GM12878 (cell line): Measurements from ENCODE around the gene GRIN3A. TPM values are rescaled to one million over a fixed set of nuclear protein-coding genes. Genes with fewer than 3 reads are reported as not detected.

Source experiments
- ATAC-seq: fragments of 200-7000 bp; cut with Tn5 transposase; 3 replicates; pipeline ENCODE4 v1.9.1; 2020; ENCODE audit warnings: mild to moderate bottlenecking, moderate library complexity
- BruUV-seq: library from RNA; stranded (reverse); fragments of 400-500 nt; replicated peaks from 2 replicates; lab custom pipeline; 2021; lab: Mats Ljungman, UMichigan
- CTCF ChIA-PET: fragments of 300-600 bp; sonication (Branson Sonifier 250); formaldehyde crosslinking; extraction: SDS; loops from one replicate; lab custom pipeline; 2021; ENCODE audit warnings: inconsistent platforms; lab: Yijun Ruan, JAX
- POLR2A ChIA-PET: fragments of 350-600 bp; formaldehyde crosslinking; extraction: SDS; loops from one replicate; lab custom pipeline; 2021; ENCODE audit warnings: inconsistent platforms; lab: Charles Lee
- RAD21 ChIA-PET: fragments of 300-600 bp; sonication (Branson Sonifier 250); formaldehyde crosslinking; loops from one replicate; lab custom pipeline; 2023; ENCODE audit warnings: antibody characterized with exemption; ENCODE audit not compliant: unreplicated experiment; lab: Charles Lee
- SMC1A ChIA-PET: fragments of 300-600 bp; sonication (Branson Sonifier 250); formaldehyde crosslinking; loops from one replicate; lab custom pipeline; 2023; ENCODE audit not compliant: unreplicated experiment, uncharacterized antibody; lab: Charles Lee
- DNase-seq: peaks from one replicate; pipeline ENCODE4 v3.0.0-alpha.2; 2011; ENCODE audit warnings: low read depth, low spot score
- FAIRE-seq: peaks from 3 replicates; lab custom pipeline; 2011; peaks lifted over from hg19 to GRCh38; lab: Jason Lieb, UNC
- H2AFZ ChIP-seq: 2 replicates; pipeline ENCODE4 v1.6.0; 2011; ENCODE audit warnings: low read depth, low read length, control low read depth; ENCODE audit not compliant: control insufficient read depth
- H3K27ac ChIP-seq: 2 replicates; pipeline ENCODE4 v1.5.1; 2011; ENCODE audit warnings: control low read depth; ENCODE audit not compliant: control insufficient read depth, insufficient read depth
- H3K27me3 ChIP-seq, 2 experiments: replicated peaks in 1 of 2; 2 replicates each; pipeline versions ENCODE4 v1.6.0 to v1.6.1; 2011; ENCODE audit warnings: low read length in 1 of 2; ENCODE audit not compliant: control insufficient read depth in 2 of 2, insufficient read depth in 2 of 2
- H3K36me3 ChIP-seq, 2 experiments: 2 replicates each; pipeline ENCODE4 v1.5.1; 2011; ENCODE audit warnings: low read length in 1 of 2; ENCODE audit not compliant: control insufficient read depth in 2 of 2, insufficient read depth in 2 of 2
- H3K4me1 ChIP-seq: 2 replicates; pipeline ENCODE4 v1.6.1; 2011; ENCODE audit warnings: mild to moderate bottlenecking, low read length, moderate library complexity, mixed read lengths; ENCODE audit not compliant: control insufficient read depth, insufficient read depth
- H3K4me2 ChIP-seq: 2 replicates; pipeline ENCODE4 v1.6.0; 2011; ENCODE audit warnings: control low read depth; ENCODE audit not compliant: control insufficient read depth, insufficient read depth
- H3K4me3 ChIP-seq: fragments of 200-600 bp; sonication (generic); 2 replicates; pipeline ENCODE4 v1.5.1; 2016
- H3K79me2 ChIP-seq: 2 replicates; pipeline ENCODE4 v1.6.0; 2011; ENCODE audit warnings: low read length; ENCODE audit not compliant: control insufficient read depth, insufficient read depth
- H3K9ac ChIP-seq: 2 replicates; pipeline ENCODE4 v1.8.0; 2011; ENCODE audit warnings: low read length, control low read depth, mixed read lengths; ENCODE audit not compliant: control insufficient read depth, insufficient read depth
- H3K9me3 ChIP-seq: replicated peaks from 3 replicates; pipeline ENCODE4 v1.5.1; 2011; ENCODE audit warnings: mild to moderate bottlenecking, low read length; ENCODE audit not compliant: control insufficient read depth, insufficient read depth
- H4K20me1 ChIP-seq: 2 replicates; pipeline ENCODE4 v1.6.0; 2011; ENCODE audit not compliant: control insufficient read depth, insufficient read depth
- BHLHE40 ChIP-seq, 2 experiments: fragments of 450-650 bp in 1 of 2; IDR thresholded peaks; 2 replicates each; pipeline ENCODE4 v1.6.1; 2011 to 2017; ENCODE audit warnings: low read depth in 2 of 2, borderline replicate concordance in 1 of 2, improper control_type of control experiment in 1 of 2, low read length in 1 of 2, mild to moderate bottlenecking in 1 of 2
- CBX5 ChIP-seq: sonication (generic); IDR thresholded peaks from 2 replicates; pipeline ENCODE4 v1.6.1; 2016; ENCODE audit warnings: low read depth, moderate library complexity, mild to moderate bottlenecking, inconsistent platforms
- EZH2 ChIP-seq: IDR thresholded peaks from 2 replicates; pipeline ENCODE4 v1.6.1; 2012; ENCODE audit warnings: low read depth, mild to moderate bottlenecking, control low read depth, inconsistent platforms, low read length, borderline replicate concordance; ENCODE audit not compliant: control insufficient read depth
- HDGF ChIP-seq: fragments of 450-650 bp; IDR thresholded peaks from 2 replicates; pipeline ENCODE4 v1.6.1; 2016; ENCODE audit warnings: antibody characterized with exemption
- LARP7 ChIP-seq: fragments of 450-650 bp; IDR thresholded peaks from 2 replicates; pipeline ENCODE4 v1.6.1; 2017; ENCODE audit warnings: mild to moderate bottlenecking
- SMAD1 ChIP-seq: fragments of 450-650 bp; IDR thresholded peaks from 2 replicates; pipeline ENCODE4 v1.6.1; 2018; ENCODE audit warnings: mild to moderate bottlenecking, low read depth; ENCODE audit not compliant: partially characterized antibody
- SP1 ChIP-seq: IDR thresholded peaks from one replicate; pipeline ENCODE4 v1.6.1; 2011; ENCODE audit warnings: low read depth, low read length
- SPI1 ChIP-seq: IDR thresholded peaks from 2 replicates; pipeline ENCODE4 v1.6.1; 2011; ENCODE audit warnings: low read depth, mild to moderate bottlenecking, low read length, moderate library complexity, borderline replicate concordance; ENCODE audit not compliant: insufficient read depth
- TBL1XR1 ChIP-seq: IDR thresholded peaks from 2 replicates; pipeline ENCODE4 v1.6.1; 2012; ENCODE audit warnings: low read depth, low read length, improper control_type of control experiment
- TCF7 ChIP-seq: IDR thresholded peaks from 2 replicates; pipeline ENCODE4 v1.6.1; 2014; ENCODE audit warnings: antibody characterized with exemption, borderline replicate concordance
- WRNIP1 ChIP-seq: IDR thresholded peaks from 2 replicates; pipeline ENCODE4 v1.6.1; 2011; ENCODE audit warnings: low read depth, low read length, improper control_type of control experiment, borderline replicate concordance
- WGBS: methylation state at CpG from one replicate; pipeline ENCODE4 v1.1.6; 2016; ENCODE audit warnings: low lambda C conversion rate; ENCODE audit not compliant: insufficient replicate concordance, insufficient coverage; ENCODE audit errors: missing lambda C conversion rate; 5-methylcytosine and 5-hydroxymethylcytosine counted together
- in situ Hi-C: fragments of 300-500 bp; cut with MboI; formaldehyde crosslinking; loops from 9 replicates; pipeline ENCODE4 v1.14.3; 2018; ENCODE audit warnings: mixed read lengths
- intact Hi-C: fragments of 100-400 bp; cut with micrococcal nuclease; formaldehyde crosslinking; loops from one replicate; pipeline ENCODE4 v1.14.2; 2022; ENCODE audit not compliant: unreplicated experiment
- polyA plus RNA-seq, 11 experiments: library from polyadenylated mRNA; depleted of rRNA in 4 of 11; unstranded in 6 of 11; stranded (reverse) in 5 of 11; fragments of >200 nt; fragmentation: Nextera tagmentation in 4 of 11; fragmentation: Illumina TruSeq in 1 of 11; extraction: Ambion mirVana in 4 of 11; extraction: Trizol in 1 of 11; gene quantifications; 1 replicate in 1 of 11; 2 replicates in 10 of 11; pipeline versions ENCODE4 v1.2.1 to v1.2.3, GENCODE V29; 2011 to 2016; ENCODE audit warnings: inconsistent platforms in 2 of 11, missing spikeins in 2 of 11, low read depth in 1 of 11
- total RNA-seq, 4 experiments: library from RNA; depleted of rRNA in 3 of 4; stranded (reverse); fragments of >200 nt in 3 of 4; fragmentation: Illumina TruSeq in 1 of 4; extraction: Trizol in 1 of 4; gene quantifications; 2 replicates each; pipeline versions ENCODE4 v1.2.1 to v1.2.3, GENCODE V29; 2013 to 2021
- TF ChIP-seq, protein P1 (sequence below): IDR thresholded peaks from 2 replicates; pipeline ENCODE4 v1.6.1; 2011; ENCODE audit warnings: low read depth, mild to moderate bottlenecking, low read length, moderate library complexity, borderline replicate concordance; ENCODE audit errors: extremely low read depth
- TF ChIP-seq, protein P2 (sequence below): fragments of 450-650 bp; IDR thresholded peaks from 2 replicates; pipeline ENCODE4 v1.6.1; 2017; ENCODE audit warnings: low read depth, mild to moderate bottlenecking, moderate library complexity
- TF ChIP-seq, protein P3 (sequence below): IDR thresholded peaks from 2 replicates; pipeline ENCODE4 v1.6.1; 2012; ENCODE audit warnings: low read depth, low read length, improper control_type of control experiment

GRIN3A gene
- total and polyA plus RNA-seq, 10 of the 15 experiments (the other 5 are each of a cell fraction or from before 2014, with no cell fraction given): 0.03 to 0.05 (median 0.04) TPM; not detected in 7

DNA sequence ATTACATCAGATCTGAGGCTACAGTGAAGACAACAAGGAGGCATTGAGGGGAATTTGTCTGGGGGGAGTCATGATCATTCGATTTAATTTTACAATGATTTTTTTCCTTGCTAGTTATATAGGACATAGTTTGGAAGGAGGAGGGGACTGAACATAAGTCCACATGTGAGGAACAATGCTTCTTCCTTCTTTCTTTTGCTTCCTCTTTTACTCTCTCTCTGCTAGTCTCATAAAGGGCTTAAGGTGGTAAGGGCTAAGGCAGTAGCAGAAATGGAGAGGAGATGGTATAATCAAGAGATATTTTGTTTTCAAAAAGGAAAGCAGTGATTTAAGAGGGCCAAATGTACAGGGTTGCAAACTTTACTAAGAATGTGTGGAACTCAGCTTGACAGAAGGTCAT lies 64.3 kb downstream of the GRIN3A start:
- FAIRE-seq (no peak), ATAC-seq (peak; percentile 54; the same call in 2 of the 3 replicates), DNase-seq (no peak)
- peak; percentile 45; the same call in 1 of the 2 replicates for TF ChIP-seq SPI1
- TF ChIP-seq, protein P1, sequence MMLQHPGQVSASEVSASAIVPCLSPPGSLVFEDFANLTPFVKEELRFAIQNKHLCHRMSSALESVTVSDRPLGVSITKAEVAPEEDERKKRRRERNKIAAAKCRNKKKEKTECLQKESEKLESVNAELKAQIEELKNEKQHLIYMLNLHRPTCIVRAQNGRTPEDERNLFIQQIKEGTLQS: no peak
- H3K9me3 ChIP-seq: no peaks in the 10 kb centered on the region
- no peak overlapping the region for H3K4me3 ChIP-seq
- no TSS peak for BruUV-seq
- POLR2A ChIA-PET: no interaction called here
- RAD21 ChIA-PET: no interaction called here
- in situ Hi-C loops: no loop called here
- no peaks in the 10 kb centered on the region for H3K79me2 ChIP-seq
- H3K4me2 ChIP-seq: no peak overlapping the region
- CTCF ChIA-PET: interaction anchor here (0.9 kb wide), 1 partner anchor 18 kb away, joined by 3 read pairs; no protein-coding TSS in a partner anchor
- no peak overlapping the region for H3K27ac ChIP-seq
- 11% methylated on average over 1 of the region's 1 CpG for WGBS
- intact Hi-C loops: no loop called here
- H2AFZ ChIP-seq: no peak overlapping the region
- H3K27me3 ChIP-seq: no peaks in the 10 kb centered on the region
- H3K36me3 ChIP-seq: no peaks in the 10 kb centered on the region
- no peak overlapping the region for H3K9ac ChIP-seq
- H3K4me1 ChIP-seq: no peaks in the 10 kb centered on the region
- SMC1A ChIA-PET: no interaction called here
- no peaks in the 10 kb centered on the region for H4K20me1 ChIP-seq

DNA sequence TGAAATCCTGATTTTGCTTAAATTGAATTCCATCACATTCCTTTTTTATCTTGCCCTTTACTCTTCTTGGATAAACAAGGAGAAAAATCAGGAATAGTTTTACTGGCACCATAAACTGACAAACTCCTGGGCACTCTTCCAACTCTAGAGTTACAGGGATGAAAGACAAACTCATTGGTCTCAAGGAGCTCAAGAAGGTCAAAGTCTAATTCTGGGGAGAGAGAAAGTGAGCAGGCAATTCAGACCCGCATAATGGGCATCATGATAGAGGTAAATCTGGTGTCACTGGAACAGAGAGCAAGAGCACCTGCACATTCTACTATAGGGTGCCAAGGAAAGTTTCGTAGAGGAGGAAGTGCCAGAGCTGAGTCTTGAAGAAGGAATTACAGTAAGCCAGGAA lies 64.8 kb downstream of the GRIN3A start:
- Histone ChIP-seq H4K20me1 (no peaks in the 10 kb centered on the region), H2AFZ (no peak overlapping the region), H3K9me3 (no peaks in the 10 kb centered on the region), H3K79me2 (no peaks in the 10 kb centered on the region), H3K36me3 (no peaks in the 10 kb centered on the region), H3K4me2 (no peak overlapping the region), H3K4me3 (no peak overlapping the region), H3K4me1 (no peaks in the 10 kb centered on the region), H3K27ac (no peak overlapping the region), H3K9ac (no peak overlapping the region), H3K27me3 (no peaks in the 10 kb centered on the region)
- no peak for FAIRE-seq
- no peak for DNase-seq
- SMC1A ChIA-PET: no interaction called here
- 41% methylated on average over 2 of the region's 2 CpGs for WGBS
- intact Hi-C loops (no loop called here), in situ Hi-C loops (no loop called here)
- POLR2A ChIA-PET: no interaction called here
- no TSS peak for BruUV-seq
- CTCF ChIA-PET: interaction anchor here (0.9 kb wide), 1 partner anchor 19 kb away, joined by 3 read pairs; no protein-coding TSS in a partner anchor
- ATAC-seq: no peak
- RAD21 ChIA-PET: no interaction called here
- TF ChIP-seq TBL1XR1: no peak
- TF ChIP-seq, protein P2, sequence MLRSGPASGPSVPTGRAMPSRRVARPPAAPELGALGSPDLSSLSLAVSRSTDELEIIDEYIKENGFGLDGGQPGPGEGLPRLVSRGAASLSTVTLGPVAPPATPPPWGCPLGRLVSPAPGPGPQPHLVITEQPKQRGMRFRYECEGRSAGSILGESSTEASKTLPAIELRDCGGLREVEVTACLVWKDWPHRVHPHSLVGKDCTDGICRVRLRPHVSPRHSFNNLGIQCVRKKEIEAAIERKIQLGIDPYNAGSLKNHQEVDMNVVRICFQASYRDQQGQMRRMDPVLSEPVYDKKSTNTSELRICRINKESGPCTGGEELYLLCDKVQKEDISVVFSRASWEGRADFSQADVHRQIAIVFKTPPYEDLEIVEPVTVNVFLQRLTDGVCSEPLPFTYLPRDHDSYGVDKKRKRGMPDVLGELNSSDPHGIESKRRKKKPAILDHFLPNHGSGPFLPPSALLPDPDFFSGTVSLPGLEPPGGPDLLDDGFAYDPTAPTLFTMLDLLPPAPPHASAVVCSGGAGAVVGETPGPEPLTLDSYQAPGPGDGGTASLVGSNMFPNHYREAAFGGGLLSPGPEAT: no peak
- no peak for TF ChIP-seq SMAD1
- TF ChIP-seq CBX5: no peak
- TF ChIP-seq TCF7: no peak
- TF ChIP-seq, protein P3, sequence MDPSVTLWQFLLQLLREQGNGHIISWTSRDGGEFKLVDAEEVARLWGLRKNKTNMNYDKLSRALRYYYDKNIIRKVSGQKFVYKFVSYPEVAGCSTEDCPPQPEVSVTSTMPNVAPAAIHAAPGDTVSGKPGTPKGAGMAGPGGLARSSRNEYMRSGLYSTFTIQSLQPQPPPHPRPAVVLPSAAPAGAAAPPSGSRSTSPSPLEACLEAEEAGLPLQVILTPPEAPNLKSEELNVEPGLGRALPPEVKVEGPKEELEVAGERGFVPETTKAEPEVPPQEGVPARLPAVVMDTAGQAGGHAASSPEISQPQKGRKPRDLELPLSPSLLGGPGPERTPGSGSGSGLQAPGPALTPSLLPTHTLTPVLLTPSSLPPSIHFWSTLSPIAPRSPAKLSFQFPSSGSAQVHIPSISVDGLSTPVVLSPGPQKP: no peak
- no peak for TF ChIP-seq SP1
- no peak for TF ChIP-seq WRNIP1
- TF ChIP-seq EZH2: no peak
- TF ChIP-seq BHLHE40 (IDR thresholded peaks at IDR 0.05; ENCODE audit: borderline replicate concordance in 1 of 2, low read depth in 2 of 2, low read length in 1 of 2): no peak
- no peak for TF ChIP-seq HDGF
- TF ChIP-seq LARP7: no peak
